EH (cell line): ENCODE measurements around the gene FARS2.

Source experiments
- DNase-seq: peaks from one replicate; pipeline ENCODE4 v3.0.0-alpha.2; 2015; ENCODE audit warnings: low read depth

Gene FARS2

GRCh38 chr6:5260661-5261544 lies at the start of gene FARS2, which contains the start of gene LYRM4:
TSS of gene FARS2 (plus strand) at chr6:5261513.
TSS of gene LYRM4 (minus strand) at chr6:5260950. CDS start at chr6:5260733, 217 bp downstream.
- peak; percentile 91 for DNase-seq

GRCh38 chr6:5213836-5214235 lies 47.5 kb upstream of the FARS2 start:
- DNase-seq: peak; percentile 80

GRCh38 chr6:5214570-5215052 lies 46.7 kb upstream of the FARS2 start:
- DNase-seq: peak; percentile 40

DNA sequence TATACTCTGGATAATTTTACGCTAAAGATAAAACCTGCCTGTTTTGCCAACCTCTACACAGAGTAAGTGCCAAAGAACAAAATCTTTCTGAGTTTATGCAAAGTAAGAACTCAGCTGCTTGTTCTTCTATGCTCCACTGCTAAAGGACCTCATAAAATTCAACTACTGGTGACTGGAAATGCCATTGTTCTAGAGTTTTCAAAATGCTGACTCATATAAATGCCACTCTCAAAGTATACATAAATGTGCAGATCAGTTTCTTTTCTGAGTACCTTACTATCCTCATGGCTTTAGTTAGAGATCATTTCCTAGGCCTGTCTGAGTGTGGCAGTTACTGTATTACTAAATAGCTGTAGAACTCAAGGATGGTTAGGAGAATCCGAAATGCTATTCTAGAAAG lies 46.2 kb upstream of the FARS2 start:
- peak; percentile 68 for DNase-seq

DNA sequence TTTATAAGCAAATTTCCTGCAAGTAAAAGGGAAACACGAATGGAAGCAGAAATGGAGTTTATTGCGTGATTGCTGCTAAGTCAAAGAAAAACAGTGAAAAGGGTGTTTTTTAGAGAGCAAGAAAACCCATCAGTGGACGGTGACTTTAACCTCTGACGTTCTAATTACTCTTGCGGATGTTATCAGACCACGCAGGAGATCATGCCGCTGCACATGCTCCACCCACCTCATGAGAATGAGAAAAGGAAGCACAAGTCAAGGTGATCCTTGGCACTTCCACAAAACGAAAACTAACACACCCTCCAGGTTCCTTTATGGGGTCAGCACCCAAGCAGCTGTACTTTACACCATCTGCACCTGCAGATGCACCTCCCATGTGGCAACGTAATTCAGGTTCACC lies 45.5 kb upstream of the FARS2 start:
- DNase-seq: no peak

DNA sequence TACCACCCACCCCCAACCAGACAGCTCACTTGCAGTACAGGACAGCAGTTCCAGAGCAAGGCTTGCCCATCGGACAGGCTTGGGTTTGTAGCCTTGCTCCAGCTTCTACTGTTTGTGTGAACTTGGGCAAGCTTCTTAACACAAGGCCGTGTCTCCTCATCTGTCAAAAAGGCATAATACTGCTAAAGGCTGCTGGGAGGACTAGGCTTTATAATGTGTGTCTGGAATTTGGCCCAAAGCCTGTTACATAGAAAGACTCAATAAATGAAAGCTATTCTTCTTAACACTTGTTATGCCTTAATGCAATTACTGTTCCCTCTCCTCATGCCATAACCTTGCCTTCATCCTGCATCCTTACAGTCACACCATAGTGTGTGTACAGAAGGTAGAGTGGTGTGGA lies 44.0 kb upstream of the FARS2 start:
- DNase-seq: no peak

DNA sequence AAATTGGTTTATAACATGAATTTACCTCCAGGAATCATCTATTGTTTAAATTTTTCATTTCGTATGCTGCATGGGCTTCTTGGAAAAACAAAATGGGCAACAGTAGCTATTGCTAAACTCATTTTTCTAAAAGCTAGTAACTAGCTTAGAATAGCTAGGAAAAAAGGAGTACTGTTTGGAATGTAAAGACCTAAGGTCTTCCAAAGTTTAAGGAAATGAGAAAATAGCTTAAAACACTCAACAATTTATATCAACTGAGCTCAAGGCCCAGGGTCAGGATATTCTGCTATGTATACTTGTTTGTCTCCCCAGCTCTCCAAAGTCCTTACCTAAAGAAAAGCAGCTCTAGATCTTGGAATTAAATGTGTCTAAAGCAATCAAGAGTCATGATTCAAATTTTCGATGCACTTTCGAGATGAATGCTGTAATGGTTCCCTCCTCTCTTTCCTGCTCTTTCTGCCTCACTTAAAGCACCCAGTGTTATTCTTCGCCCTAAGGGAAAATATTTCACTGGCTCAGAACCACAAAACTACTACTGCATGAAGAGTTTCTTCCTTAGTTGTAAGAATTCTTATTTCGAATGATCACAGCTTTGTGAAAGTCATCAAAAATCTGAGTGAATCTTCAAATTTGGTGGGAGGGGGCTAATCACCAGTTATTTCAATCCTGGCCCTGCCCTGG lies 42.2 kb upstream of the FARS2 start:
- peak; percentile 55 for DNase-seq

GRCh38 chr6:5220443-5220842 lies 40.9 kb upstream of the FARS2 start:
- no peak for DNase-seq

DNA sequence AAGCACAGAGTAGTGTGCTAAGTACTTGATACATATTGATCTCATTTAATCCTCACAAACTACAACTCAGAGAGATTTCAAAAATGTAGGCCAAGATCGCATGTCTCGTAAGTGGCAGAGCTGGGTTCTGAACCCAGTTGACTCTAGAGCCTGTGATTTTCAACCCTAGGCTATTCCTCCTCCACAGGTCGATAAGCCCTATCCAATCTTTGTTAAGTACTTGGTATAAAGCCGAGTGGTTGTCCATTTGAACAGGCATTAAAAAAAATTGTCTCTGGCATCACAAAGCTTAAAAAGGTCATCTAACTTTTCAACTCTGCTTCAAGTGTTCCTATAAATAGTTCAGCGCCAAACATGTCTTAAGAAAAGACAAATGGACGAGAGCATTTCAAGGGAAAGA lies 38.0 kb upstream of the FARS2 start:
- no peak for DNase-seq

GRCh38 chr6:5229356-5229755 lies 32.0 kb upstream of the FARS2 start:
- DNase-seq: no peak

GRCh38 chr6:5230081-5230480 lies 31.2 kb upstream of the FARS2 start:
- DNase-seq: no peak

DNA sequence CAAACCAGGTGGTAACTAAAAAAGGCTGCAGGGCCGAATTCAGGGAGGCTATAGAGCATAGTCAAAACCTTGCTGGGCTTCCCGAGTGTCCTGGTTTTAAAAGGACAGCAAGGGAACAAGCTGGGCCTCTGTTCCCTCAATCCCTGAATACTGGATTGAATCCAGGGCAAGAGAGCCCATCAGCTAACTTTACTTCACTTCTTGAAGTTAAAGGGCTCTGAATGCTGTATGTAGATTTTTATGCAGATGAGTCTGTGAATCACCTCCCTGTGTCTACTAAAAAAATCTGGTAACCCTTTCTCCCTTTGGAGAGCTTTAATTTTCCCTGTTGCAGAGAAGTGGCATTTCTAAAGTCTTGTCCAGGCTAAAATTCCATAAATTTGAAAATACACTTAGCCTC lies 30.0 kb upstream of the FARS2 start:
- DNase-seq: no peak

DNA sequence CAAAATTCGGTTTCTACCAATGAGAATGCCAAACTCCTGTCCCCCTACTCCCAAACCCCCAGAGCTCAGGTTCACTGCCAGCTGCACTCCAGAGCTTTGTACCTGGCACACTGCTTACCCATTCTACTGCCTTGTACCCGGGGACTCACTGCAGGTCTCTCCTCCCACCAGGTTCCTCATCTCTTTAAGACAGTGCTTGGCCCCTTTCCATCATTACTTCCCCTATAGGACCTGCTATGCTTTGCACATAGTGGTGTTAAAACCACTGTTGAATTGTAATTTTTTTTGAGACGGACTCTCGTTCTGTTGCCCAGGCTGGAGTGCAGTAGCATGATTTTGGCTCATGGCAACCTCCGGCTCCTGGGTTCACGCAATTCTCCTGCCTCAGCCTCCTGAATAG lies 26.4 kb upstream of the FARS2 start:
- no peak for DNase-seq

- DNase-seq: no peak
Observed at GRCh38 chr6:5235830-5236229, 25.5 kb upstream of the FARS2 start.

DNA sequence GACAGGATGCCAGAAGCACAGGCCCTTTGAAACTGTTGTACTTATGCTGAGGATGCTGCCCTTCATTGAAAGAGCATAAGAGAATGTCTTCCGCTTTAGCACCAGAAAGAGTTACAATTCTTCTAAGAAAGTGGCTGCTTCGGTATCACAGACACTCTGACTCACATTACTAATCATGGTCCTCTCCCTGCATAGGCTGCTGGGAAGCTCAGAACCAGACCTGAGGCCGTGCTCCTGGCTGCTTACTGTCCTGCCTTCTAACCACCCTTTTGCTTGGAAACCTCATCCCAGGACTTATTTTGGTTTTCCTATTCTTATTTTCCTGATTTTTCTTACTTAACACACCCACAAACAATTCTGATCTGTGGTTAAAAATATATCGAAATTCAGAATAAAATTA lies 23.5 kb upstream of the FARS2 start:
- no peak for DNase-seq

GRCh38 chr6:5238336-5238735 lies 23.0 kb upstream of the FARS2 start:
- no peak for DNase-seq

- no peak for DNase-seq
Observed at GRCh38 chr6:5241252-5241651, 20.1 kb upstream of the FARS2 start.

- no peak for DNase-seq
Observed at GRCh38 chr6:5243069-5243468, 18.2 kb upstream of the FARS2 start.

DNA sequence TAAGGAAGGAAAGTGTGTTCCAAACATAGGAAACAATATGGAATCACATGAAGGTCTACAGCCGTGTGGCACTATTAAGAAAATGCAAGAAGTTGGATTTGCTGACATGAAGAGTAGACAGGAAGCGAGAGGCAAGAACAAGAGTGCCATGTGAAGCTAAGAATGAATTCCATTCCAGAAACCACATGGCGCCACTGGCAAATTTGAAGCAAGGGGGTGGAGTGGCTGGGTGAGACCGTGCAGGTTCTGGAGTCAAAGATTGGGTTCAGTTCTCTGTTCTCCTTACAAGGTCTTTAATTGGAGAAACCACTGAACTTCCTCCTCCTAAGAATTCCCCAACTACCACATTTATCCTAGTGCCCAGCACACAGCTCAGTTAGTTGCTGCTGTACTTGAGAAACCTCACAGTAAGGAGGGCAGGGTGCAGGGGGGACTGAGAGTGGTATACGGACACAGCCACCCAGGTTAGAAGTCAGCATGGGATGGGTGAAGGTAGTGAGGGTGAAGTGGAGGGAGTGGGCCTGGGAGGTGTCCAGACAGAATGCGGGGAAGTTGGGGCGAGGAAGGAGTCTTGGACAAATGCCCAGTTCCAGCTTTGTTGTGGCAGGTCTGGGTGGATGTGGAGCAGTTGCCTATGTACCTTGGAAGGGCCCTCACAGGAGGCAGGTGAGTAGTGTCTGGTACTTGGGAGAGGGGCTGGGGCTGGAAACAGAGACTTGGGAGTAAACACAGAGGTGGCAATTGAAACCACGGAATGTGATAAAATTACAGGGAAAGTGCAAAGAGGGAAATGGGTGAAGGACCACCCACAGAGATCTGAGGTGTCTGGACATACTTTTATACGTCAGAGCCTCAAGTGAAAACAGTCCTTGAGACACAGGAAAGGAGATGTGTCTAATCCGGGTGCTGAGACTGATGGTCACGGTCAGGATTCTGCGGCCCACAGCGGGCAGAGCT lies 14.9 kb upstream of the FARS2 start:
- DNase-seq: no peak

GRCh38 chr6:5247201-5247600 lies 14.1 kb upstream of the FARS2 start:
- no peak for DNase-seq

DNA sequence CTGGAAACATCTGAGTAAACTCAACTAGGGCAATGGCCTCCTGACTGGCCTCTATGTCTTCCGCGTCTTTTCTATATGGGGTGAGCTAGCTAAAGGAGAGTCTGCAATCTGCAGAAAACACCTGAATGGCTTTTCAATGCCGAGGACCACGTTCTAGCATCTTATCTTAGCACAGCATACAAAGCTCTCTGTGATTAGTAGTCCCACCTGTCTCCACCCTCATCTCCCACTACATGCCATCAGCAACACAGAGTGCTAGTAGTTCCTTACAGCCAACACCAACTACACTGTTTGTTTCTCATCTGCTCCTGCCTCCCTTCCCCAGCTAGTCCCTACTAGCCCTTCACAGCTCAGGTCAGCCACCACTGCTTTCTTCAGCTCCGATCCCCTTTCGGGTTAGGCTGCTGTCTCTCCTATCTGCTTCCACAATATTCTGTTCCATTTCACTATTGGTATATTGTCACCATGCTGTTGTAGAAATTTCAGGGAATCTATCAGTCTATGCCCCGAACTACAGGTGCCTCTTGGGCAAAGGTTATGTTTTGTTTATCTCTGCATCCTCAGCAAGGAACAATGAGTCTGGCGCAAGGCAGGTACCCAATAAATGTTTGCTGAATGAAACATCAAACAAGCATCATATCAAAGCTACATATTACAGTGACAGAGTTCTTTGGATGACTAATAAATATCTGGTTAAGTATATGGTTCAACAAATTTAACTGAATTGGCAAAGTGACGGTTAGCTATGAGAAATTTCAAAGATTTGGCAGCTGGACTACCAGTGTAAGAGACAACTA lies 12.8 kb upstream of the FARS2 start:
- no peak for DNase-seq
